Activated CD8-positive, alpha-beta memory T cell treated with anti-CD3 and anti-CD28 coated beads, Interleukin-2, amount 10 ng/mL, durations not matched to agents 7 days and 5 days (primary cell): ENCODE results near the gene RSRP1. TPM values are rescaled to one million over a fixed set of nuclear protein-coding genes. Genes with fewer than 3 reads are reported as not detected.
"Not testable (repeated sequence)": the region's sequence is repeated elsewhere in the genome, so short reads cannot be mapped to it uniquely, and the experiment has no call there.

Experiments
- ATAC-seq: fragments of 150-1000 bp; cut with Tn5 transposase; one replicate; pipeline ENCODE4 v1.10.0; 2021; ENCODE audit warnings: moderate library complexity
- CTCF ChIA-PET: fragments of 350-600 bp; sonication (Branson Sonifier 250); formaldehyde crosslinking; loops from one replicate; lab custom pipeline; 2021; ENCODE audit warnings: antibody characterized with exemption; lab: Charles Lee
- DNase-seq: peaks from one replicate; pipeline ENCODE4 v3.0.0-alpha.2; 2020
- H3K27ac Mint-ChIP-seq: one replicate; pipeline ENCODE4 v1.8.0; 2021; ENCODE audit warnings: mild to moderate bottlenecking, mixed read lengths
- H3K27me3 Mint-ChIP-seq: one replicate; pipeline ENCODE4 v1.8.0; 2021; ENCODE audit warnings: mixed read lengths
- H3K36me3 Mint-ChIP-seq: one replicate; pipeline ENCODE4 v1.8.0; 2021; ENCODE audit warnings: mild to moderate bottlenecking, mixed read lengths
- H3K4me1 Mint-ChIP-seq: one replicate; pipeline ENCODE4 v1.8.0; 2021; ENCODE audit warnings: mixed read lengths
- H3K4me3 Mint-ChIP-seq: one replicate; pipeline ENCODE4 v1.8.0; 2021; ENCODE audit warnings: mild to moderate bottlenecking, moderate library complexity, mixed read lengths
- H3K9me3 Mint-ChIP-seq: one replicate; pipeline ENCODE4 v1.8.0; 2022; ENCODE audit warnings: low read depth, mixed read lengths
- total RNA-seq, 2 experiments: library from RNA; stranded (reverse); gene quantifications; one replicate each; pipeline ENCODE4 v1.2.3, GENCODE V29; 2021

The RSRP1 gene
- 100 to 1,000 TPM; 160 to 240 TPM for total RNA-seq

- Mint-ChIP-seq H3K4me1 (peaks cover 46% of the 10 kb centered on the region), H3K4me3 (peak within 1 kb of the TSS; percentile 99), H3K36me3 (peaks cover 44% of the 10 kb centered on the region), H3K27ac (peak within 1 kb of the TSS; percentile 99), H3K9me3 (no peaks in the 10 kb centered on the region), H3K27me3 (peaks cover 3% of the 10 kb centered on the region)
- CTCF ChIA-PET: interaction anchor here (0.8 to 2.0 kb wide), 2 partner anchors 7 to 879 kb away, joined by 3 to 6 read pairs; no protein-coding TSS in a partner anchor
- ATAC-seq: peak; percentile 91
- DNase-seq: peak; percentile 100
These were observed at the start of gene RSRP1 for GRCh38 chr1:25247024-25247828. Gene RSRP1 (minus strand): TSS chr1:25247454. CDS start chr1:25246963, 491 bp downstream.

GRCh38 chr1:25296501-25296900 is 49.2 kb upstream of the RSRP1 start:
- H3K4me3 Mint-ChIP-seq, H3K27ac Mint-ChIP-seq, H3K4me1 Mint-ChIP-seq, H3K27me3 Mint-ChIP-seq, H3K9me3 Mint-ChIP-seq, CTCF ChIA-PET, ATAC-seq, H3K36me3 Mint-ChIP-seq, DNase-seq: not testable (repeated sequence)

- H3K27ac Mint-ChIP-seq, H3K4me1 Mint-ChIP-seq, H3K4me3 Mint-ChIP-seq, H3K9me3 Mint-ChIP-seq, H3K36me3 Mint-ChIP-seq, CTCF ChIA-PET, H3K27me3 Mint-ChIP-seq, DNase-seq, ATAC-seq: not testable (repeated sequence)
These were observed 47.9 kb upstream of the RSRP1 start for GRCh38 chr1:25294889-25295826.

- H3K4me1 Mint-ChIP-seq, CTCF ChIA-PET, H3K4me3 Mint-ChIP-seq, H3K36me3 Mint-ChIP-seq, H3K27ac Mint-ChIP-seq, ATAC-seq, H3K27me3 Mint-ChIP-seq, H3K9me3 Mint-ChIP-seq, DNase-seq: not testable (repeated sequence)
These were observed 46.2 kb upstream of the RSRP1 start for GRCh38 chr1:25293426-25293825.

GRCh38 chr1:25290043-25290442 is 42.8 kb upstream of the RSRP1 start:
- H3K27me3 Mint-ChIP-seq, H3K36me3 Mint-ChIP-seq, H3K4me3 Mint-ChIP-seq, CTCF ChIA-PET, DNase-seq, H3K27ac Mint-ChIP-seq, H3K4me1 Mint-ChIP-seq, H3K9me3 Mint-ChIP-seq: not testable (repeated sequence)
- ATAC-seq: peak; percentile 66

- H3K4me1 Mint-ChIP-seq, ATAC-seq, CTCF ChIA-PET, H3K36me3 Mint-ChIP-seq, DNase-seq, H3K9me3 Mint-ChIP-seq, H3K27me3 Mint-ChIP-seq, H3K4me3 Mint-ChIP-seq, H3K27ac Mint-ChIP-seq: not testable (repeated sequence)
These were observed 41.4 kb upstream of the RSRP1 start for GRCh38 chr1:25288573-25289101.

GRCh38 chr1:25287164-25287563 is 39.9 kb upstream of the RSRP1 start:
- H3K9me3 Mint-ChIP-seq, H3K27me3 Mint-ChIP-seq, H3K27ac Mint-ChIP-seq, H3K4me3 Mint-ChIP-seq, H3K36me3 Mint-ChIP-seq, ATAC-seq, CTCF ChIA-PET, DNase-seq, H3K4me1 Mint-ChIP-seq: not testable (repeated sequence)

GRCh38 chr1:25285862-25286261 is 38.6 kb upstream of the RSRP1 start:
- H3K27me3 Mint-ChIP-seq, CTCF ChIA-PET, DNase-seq, H3K4me1 Mint-ChIP-seq, H3K9me3 Mint-ChIP-seq, H3K36me3 Mint-ChIP-seq, H3K4me3 Mint-ChIP-seq, H3K27ac Mint-ChIP-seq, ATAC-seq: not testable (repeated sequence)

- H3K36me3 Mint-ChIP-seq, DNase-seq, H3K27me3 Mint-ChIP-seq, H3K4me3 Mint-ChIP-seq, ATAC-seq, H3K4me1 Mint-ChIP-seq, H3K9me3 Mint-ChIP-seq, CTCF ChIA-PET, H3K27ac Mint-ChIP-seq: not testable (repeated sequence)
These were observed 32.4 kb upstream of the RSRP1 start for GRCh38 chr1:25279693-25280111.

GRCh38 chr1:25278790-25279189 is 31.5 kb upstream of the RSRP1 start:
- H3K4me3 Mint-ChIP-seq, DNase-seq, H3K27ac Mint-ChIP-seq, H3K27me3 Mint-ChIP-seq, H3K4me1 Mint-ChIP-seq, H3K36me3 Mint-ChIP-seq, CTCF ChIA-PET, ATAC-seq, H3K9me3 Mint-ChIP-seq: not testable (repeated sequence)

GRCh38 chr1:25278358-25278757 is 31.1 kb upstream of the RSRP1 start:
- H3K9me3 Mint-ChIP-seq, ATAC-seq, H3K27me3 Mint-ChIP-seq, H3K4me1 Mint-ChIP-seq, DNase-seq, H3K36me3 Mint-ChIP-seq, H3K4me3 Mint-ChIP-seq, CTCF ChIA-PET, H3K27ac Mint-ChIP-seq: not testable (repeated sequence)

GRCh38 chr1:25277295-25277694 is 30.0 kb upstream of the RSRP1 start:
- H3K27ac Mint-ChIP-seq, H3K4me1 Mint-ChIP-seq, H3K9me3 Mint-ChIP-seq, H3K4me3 Mint-ChIP-seq, H3K36me3 Mint-ChIP-seq, CTCF ChIA-PET, DNase-seq, H3K27me3 Mint-ChIP-seq, ATAC-seq: not testable (repeated sequence)

GRCh38 chr1:25275648-25276047 is 28.4 kb upstream of the RSRP1 start:
- H3K27ac Mint-ChIP-seq, H3K36me3 Mint-ChIP-seq, CTCF ChIA-PET, DNase-seq, H3K9me3 Mint-ChIP-seq, H3K4me1 Mint-ChIP-seq, ATAC-seq, H3K27me3 Mint-ChIP-seq, H3K4me3 Mint-ChIP-seq: not testable (repeated sequence)
